GM23248 (cell line): ENCODE results near the gene CEMIP. TPM values are rescaled to one million over a fixed set of nuclear protein-coding genes. Genes with fewer than 3 reads are reported as not detected.
A peak's percentile ranks its signal among the peaks of the same experiment; 100 is the strongest.

ENCODE experiments used
- DNase-seq: peaks from one replicate; pipeline ENCODE4 v3.0.0-alpha.2; 2015
- H2AFZ ChIP-seq: fragments of 200-600 bp; sonication (generic); 2 replicates; pipeline ENCODE4 v1.6.1; 2016; ENCODE audit warnings: antibody characterized with exemption
- H3F3A ChIP-seq: fragments of 200-600 bp; sonication (generic); 2 replicates; pipeline ENCODE4 v1.6.1; 2016; ENCODE audit warnings: mild to moderate bottlenecking, antibody characterized with exemption, mixed run types; ENCODE audit not compliant: insufficient read depth
- H3K27ac ChIP-seq: fragments of 200-600 bp; sonication (generic); 2 replicates; pipeline ENCODE4 v1.5.1; 2016; ENCODE audit warnings: mild to moderate bottlenecking
- H3K27me3 ChIP-seq: fragments of 200-600 bp; sonication (generic); replicated peaks from 2 replicates; pipeline ENCODE4 v1.6.1; 2016; ENCODE audit warnings: mild to moderate bottlenecking; ENCODE audit not compliant: insufficient read depth
- H3K36me3 ChIP-seq: fragments of 200-600 bp; sonication (generic); 2 replicates; pipeline ENCODE4 v1.6.1; 2016; ENCODE audit warnings: low read depth, mild to moderate bottlenecking
- H3K4me1 ChIP-seq: fragments of 200-600 bp; sonication (generic); 2 replicates; pipeline ENCODE4 v1.6.1; 2016; ENCODE audit warnings: mild to moderate bottlenecking; ENCODE audit not compliant: insufficient read depth
- H3K4me2 ChIP-seq: fragments of 200-600 bp; sonication (generic); one replicate; pipeline ENCODE4 v1.6.1; 2016; ENCODE audit warnings: mild to moderate bottlenecking; ENCODE audit not compliant: unreplicated experiment
- H3K4me3 ChIP-seq: fragments of 200-600 bp; sonication (generic); 2 replicates; pipeline ENCODE4 v1.5.1; 2016; ENCODE audit warnings: mild to moderate bottlenecking
- H3K79me2 ChIP-seq: fragments of 200-600 bp; sonication (generic); 2 replicates; pipeline ENCODE4 v1.6.1; 2016; ENCODE audit warnings: mild to moderate bottlenecking; ENCODE audit not compliant: insufficient read depth
- H3K9ac ChIP-seq: fragments of 200-600 bp; sonication (generic); 2 replicates; pipeline ENCODE4 v1.6.1; 2016; ENCODE audit warnings: mild to moderate bottlenecking
- H3K9me2 ChIP-seq: fragments of 200-600 bp; sonication (generic); 2 replicates; pipeline ENCODE4 v1.6.1; 2016; ENCODE audit warnings: mixed run types, mild to moderate bottlenecking, moderate library complexity; ENCODE audit not compliant: insufficient read depth
- H3K9me3 ChIP-seq: fragments of 200-600 bp; sonication (generic); one replicate; pipeline ENCODE4 v1.6.1; 2017; ENCODE audit warnings: low read depth
- H4K20me1 ChIP-seq: fragments of 200-600 bp; sonication (generic); 2 replicates; pipeline ENCODE4 v1.6.0; 2016; ENCODE audit not compliant: insufficient read depth
- EZH2 ChIP-seq: fragments of 200-600 bp; sonication (generic); IDR thresholded peaks from 2 replicates; pipeline ENCODE4 v1.6.1; 2018; ENCODE audit warnings: antibody characterized with exemption, mild to moderate bottlenecking; ENCODE audit not compliant: insufficient read depth, poor library complexity, severe bottlenecking
- EZH2phosphoT487 ChIP-seq: fragments of 200-600 bp; sonication (generic); IDR thresholded peaks from 2 replicates; pipeline ENCODE4 v1.6.1; 2018; ENCODE audit warnings: antibody characterized with exemption, moderate library complexity, mild to moderate bottlenecking, low read depth; ENCODE audit not compliant: insufficient read depth
- WGBS, 2 experiments: methylation state at CpG; one replicate each; pipeline ENCODE4 v1.1.6; 2015 to 2017; ENCODE audit warnings: low lambda C conversion rate in 2 of 2, low coverage in 1 of 2; ENCODE audit errors: missing lambda C conversion rate in 2 of 2; 5-methylcytosine and 5-hydroxymethylcytosine counted together
- in situ Hi-C: fragments of 300-500 bp; cut with MboI; formaldehyde crosslinking; loops from 2 replicates; pipeline ENCODE4 v1.15.0; 2020
- polyA plus RNA-seq: library from polyadenylated mRNA; unstranded; fragments of >200 nt; fragmentation: Nextera tagmentation; extraction: Ambion mirVana; gene quantifications from 2 replicates; pipeline ENCODE4 v1.2.1, GENCODE V29; 2016
- total RNA-seq: library from RNA; depleted of rRNA; stranded (reverse); fragments of >200 nt; shearing (Covaris generic); gene quantifications from 2 replicates; pipeline ENCODE4 v1.2.3, GENCODE V29; 2014

Gene CEMIP
- total and polyA plus RNA-seq, 2 experiments from 2014 or later = 134 to 213 TPM

GRCh38 chr15:80841541-80841940, 62.4 kb downstream of the CEMIP start:
- Histone ChIP-seq H3K4me1 (peaks cover 15% of the 10 kb centered on the region; the same call in 1 of the 2 replicates), H4K20me1 (no peaks in the 10 kb centered on the region; the same call in 1 of the 2 replicates), H3K27me3 (no peaks in the 10 kb centered on the region), H2AFZ (no peak overlapping the region), H3F3A (peaks cover 70% of the 10 kb centered on the region), H3K36me3 (peaks cover 12% of the 10 kb centered on the region; the same call in 1 of the 2 replicates), H3K4me3 (no peak overlapping the region), H3K9ac (no peak overlapping the region), H3K4me2 (no peak overlapping the region), H3K27ac (no peak overlapping the region), H3K79me2 (no peaks in the 10 kb centered on the region), H3K9me3 (no peaks in the 10 kb centered on the region), H3K9me2 (no peaks in the 10 kb centered on the region)
- in situ Hi-C loops = no loop called here
- DNase-seq = no peak
- TF ChIP-seq EZH2 (no peak), EZH2phosphoT487 (no peak)
- 91 to 94% methylated on average over 5 of the region's 5 CpGs for WGBS, 2 experiments

- no peaks in the 10 kb centered on the region for H3K79me2 ChIP-seq
- no peaks in the 10 kb centered on the region for H3K27me3 ChIP-seq
- peak; percentile 85 for DNase-seq
- H3K36me3 ChIP-seq = peaks cover 12% of the 10 kb centered on the region; the same call in 1 of the 2 replicates
- H3F3A ChIP-seq = peaks cover 73% of the 10 kb centered on the region
- H2AFZ ChIP-seq = no peak overlapping the region
- H3K9ac ChIP-seq = no peak overlapping the region
- H3K4me2 ChIP-seq = peak overlapping the region; percentile 35
- no peak overlapping the region for H3K27ac ChIP-seq
- H3K9me2 ChIP-seq = no peaks in the 10 kb centered on the region
- in situ Hi-C loops = no loop called here
- peaks cover 18% of the 10 kb centered on the region for H3K4me1 ChIP-seq
- no peak overlapping the region for H3K4me3 ChIP-seq
- no peaks in the 10 kb centered on the region for H3K9me3 ChIP-seq
- 57 to 72% methylated on average over 11 of the region's 11 CpGs for WGBS, 2 experiments
- H4K20me1 ChIP-seq = no peaks in the 10 kb centered on the region; the same call in 1 of the 2 replicates
- TF ChIP-seq EZH2phosphoT487 = no peak
- TF ChIP-seq EZH2 = no peak
Observed at GRCh38 chr15:80844011-80844732, 65.0 kb downstream of the CEMIP start.

- 49 to 53% methylated on average over 11 of the region's 11 CpGs for WGBS, 2 experiments
- H3K9me2 ChIP-seq = no peaks in the 10 kb centered on the region
- in situ Hi-C loops = no loop called here
- H3K4me3 ChIP-seq = no peak overlapping the region
- H3K27me3 ChIP-seq = no peaks in the 10 kb centered on the region
- peak; percentile 48 for DNase-seq
- no peaks in the 10 kb centered on the region for H3K9me3 ChIP-seq
- H2AFZ ChIP-seq = no peak overlapping the region
- H3K9ac ChIP-seq = no peak overlapping the region
- H3K4me2 ChIP-seq = no peak overlapping the region
- no peak overlapping the region for H3K27ac ChIP-seq
- peaks cover 25% of the 10 kb centered on the region; the same call in 1 of the 2 replicates for H3K36me3 ChIP-seq
- peaks cover 30% of the 10 kb centered on the region for H3K4me1 ChIP-seq
- peaks cover 72% of the 10 kb centered on the region for H3F3A ChIP-seq
- H4K20me1 ChIP-seq = no peaks in the 10 kb centered on the region; the same call in 1 of the 2 replicates
- H3K79me2 ChIP-seq = no peaks in the 10 kb centered on the region
- no peak for TF ChIP-seq EZH2phosphoT487
Observed at GRCh38 chr15:80846031-80846815, 67.1 kb downstream of the CEMIP start.

GRCh38 chr15:80849308-80849707, 70.1 kb downstream of the CEMIP start:
- WGBS, 2 experiments = 12 to 14% methylated on average over 8 of the region's 8 CpGs
- peak; percentile 98 for DNase-seq
- no peaks in the 10 kb centered on the region for H4K20me1 ChIP-seq
- no peaks in the 10 kb centered on the region for H3K9me2 ChIP-seq
- peaks cover 80% of the 10 kb centered on the region for H3F3A ChIP-seq
- H3K36me3 ChIP-seq = peaks cover 24% of the 10 kb centered on the region
- no peak overlapping the region for H3K4me2 ChIP-seq
- H2AFZ ChIP-seq = no peak overlapping the region
- no peaks in the 10 kb centered on the region for H3K79me2 ChIP-seq
- in situ Hi-C loops = no loop called here
- H3K27me3 ChIP-seq = no peaks in the 10 kb centered on the region
- H3K4me1 ChIP-seq = peaks cover 26% of the 10 kb centered on the region
- TF ChIP-seq EZH2phosphoT487 (no peak), EZH2 (no peak)
- no peak overlapping the region for H3K9ac ChIP-seq
- H3K4me3 ChIP-seq = no peak overlapping the region
- H3K9me3 ChIP-seq = no peaks in the 10 kb centered on the region
- peak overlapping the region; percentile 45 for H3K27ac ChIP-seq
